GM06990 (cell line): ENCODE data around the gene SLC25A30.
"Not testable (repeated sequence)": the region's sequence is repeated elsewhere in the genome, so short reads cannot be mapped to it uniquely, and the experiment has no call there.

Experiments used
- DNase-seq: peaks from one replicate; pipeline ENCODE4 v3.0.0-alpha.2; 2011; ENCODE audit not compliant: insufficient read length; ENCODE audit errors: extremely low read depth
- H3K27me3 ChIP-seq: replicated peaks from 2 replicates; pipeline ENCODE4 v1.6.0; 2011; ENCODE audit warnings: low read length; ENCODE audit not compliant: control insufficient read depth, insufficient read depth
- H3K36me3 ChIP-seq: 2 replicates; pipeline ENCODE4 v1.5.1; 2011; ENCODE audit warnings: low read length; ENCODE audit not compliant: control insufficient read depth, insufficient read depth
- H3K4me3 ChIP-seq: replicated peaks from 2 replicates; pipeline ENCODE4 v1.5.1; 2011; ENCODE audit warnings: low read depth, mild to moderate bottlenecking, control low read depth, low read length
- TF ChIP-seq, protein P1 (sequence below): IDR thresholded peaks from 2 replicates; pipeline ENCODE4 v1.5.1; 2011; ENCODE audit warnings: low read length, control low read depth, mild to moderate bottlenecking, inconsistent platforms; ENCODE audit not compliant: insufficient read depth, poor library complexity, severe bottlenecking

SLC25A30 gene

DNA sequence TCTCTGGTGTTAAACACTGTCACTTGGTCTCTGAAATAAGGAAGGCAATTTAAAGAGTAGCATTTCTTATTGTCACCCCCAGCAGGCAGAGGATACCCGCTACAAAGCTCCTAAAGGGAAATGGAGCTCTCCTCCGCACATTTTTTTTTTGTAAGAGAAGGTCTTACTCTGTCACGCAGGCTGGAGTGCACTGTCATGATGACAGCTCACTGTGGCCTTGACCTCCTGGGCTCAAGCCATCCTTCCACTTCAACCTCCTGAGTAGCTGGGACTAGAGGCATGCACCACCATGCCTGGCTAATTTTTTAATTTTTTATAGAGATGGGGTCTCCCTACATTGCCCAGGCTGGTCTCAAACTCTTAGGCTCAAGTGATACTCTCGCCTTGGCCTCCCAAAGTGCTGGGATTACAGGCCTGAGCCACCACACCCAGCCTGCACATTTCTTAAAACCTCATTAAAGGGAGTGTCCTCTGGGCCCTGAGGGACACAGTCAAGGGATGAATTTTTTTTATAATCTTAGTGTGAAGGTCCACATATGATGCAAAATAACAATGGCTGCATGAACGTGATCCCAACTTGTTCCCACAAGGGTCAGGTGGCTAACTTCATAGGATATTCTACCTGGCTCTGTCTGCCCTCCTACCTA is 32.1 kb downstream of the SLC25A30 start:
- DNase-seq = no peak
- H3K36me3 ChIP-seq = no peaks in the 10 kb centered on the region; the same call in 1 of the 2 replicates
- H3K27me3 ChIP-seq = no peaks in the 10 kb centered on the region
- TF ChIP-seq, protein P1, sequence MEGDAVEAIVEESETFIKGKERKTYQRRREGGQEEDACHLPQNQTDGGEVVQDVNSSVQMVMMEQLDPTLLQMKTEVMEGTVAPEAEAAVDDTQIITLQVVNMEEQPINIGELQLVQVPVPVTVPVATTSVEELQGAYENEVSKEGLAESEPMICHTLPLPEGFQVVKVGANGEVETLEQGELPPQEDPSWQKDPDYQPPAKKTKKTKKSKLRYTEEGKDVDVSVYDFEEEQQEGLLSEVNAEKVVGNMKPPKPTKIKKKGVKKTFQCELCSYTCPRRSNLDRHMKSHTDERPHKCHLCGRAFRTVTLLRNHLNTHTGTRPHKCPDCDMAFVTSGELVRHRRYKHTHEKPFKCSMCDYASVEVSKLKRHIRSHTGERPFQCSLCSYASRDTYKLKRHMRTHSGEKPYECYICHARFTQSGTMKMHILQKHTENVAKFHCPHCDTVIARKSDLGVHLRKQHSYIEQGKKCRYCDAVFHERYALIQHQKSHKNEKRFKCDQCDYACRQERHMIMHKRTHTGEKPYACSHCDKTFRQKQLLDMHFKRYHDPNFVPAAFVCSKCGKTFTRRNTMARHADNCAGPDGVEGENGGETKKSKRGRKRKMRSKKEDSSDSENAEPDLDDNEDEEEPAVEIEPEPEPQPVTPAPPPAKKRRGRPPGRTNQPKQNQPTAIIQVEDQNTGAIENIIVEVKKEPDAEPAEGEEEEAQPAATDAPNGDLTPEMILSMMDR = no peak
- no peak overlapping the region for H3K4me3 ChIP-seq

DNA sequence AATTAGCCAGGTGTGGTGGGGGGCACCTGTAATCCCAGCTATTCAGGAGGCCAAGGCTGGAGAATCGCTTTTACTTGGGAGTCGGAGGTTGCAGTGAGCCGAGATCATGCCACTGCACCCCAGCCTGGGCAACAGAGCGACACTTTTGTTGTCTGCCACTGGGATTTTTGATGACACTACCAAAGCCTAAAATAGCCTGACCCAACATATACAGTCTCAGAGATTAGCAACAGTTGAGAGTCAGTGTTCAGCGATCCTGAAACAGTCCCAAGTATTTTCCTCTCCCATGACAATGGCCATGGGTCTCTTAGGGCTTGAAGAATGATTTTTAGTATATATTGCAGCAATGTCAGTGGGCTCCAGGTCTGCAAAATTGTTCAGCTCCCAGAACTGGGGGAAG is 32.9 kb downstream of the SLC25A30 start:
- DNase-seq = no peak
- no peaks in the 10 kb centered on the region for H3K27me3 ChIP-seq
- TF ChIP-seq, protein P1 = no peak
- no peak overlapping the region for H3K4me3 ChIP-seq
- no peaks in the 10 kb centered on the region; the same call in 1 of the 2 replicates for H3K36me3 ChIP-seq

DNA sequence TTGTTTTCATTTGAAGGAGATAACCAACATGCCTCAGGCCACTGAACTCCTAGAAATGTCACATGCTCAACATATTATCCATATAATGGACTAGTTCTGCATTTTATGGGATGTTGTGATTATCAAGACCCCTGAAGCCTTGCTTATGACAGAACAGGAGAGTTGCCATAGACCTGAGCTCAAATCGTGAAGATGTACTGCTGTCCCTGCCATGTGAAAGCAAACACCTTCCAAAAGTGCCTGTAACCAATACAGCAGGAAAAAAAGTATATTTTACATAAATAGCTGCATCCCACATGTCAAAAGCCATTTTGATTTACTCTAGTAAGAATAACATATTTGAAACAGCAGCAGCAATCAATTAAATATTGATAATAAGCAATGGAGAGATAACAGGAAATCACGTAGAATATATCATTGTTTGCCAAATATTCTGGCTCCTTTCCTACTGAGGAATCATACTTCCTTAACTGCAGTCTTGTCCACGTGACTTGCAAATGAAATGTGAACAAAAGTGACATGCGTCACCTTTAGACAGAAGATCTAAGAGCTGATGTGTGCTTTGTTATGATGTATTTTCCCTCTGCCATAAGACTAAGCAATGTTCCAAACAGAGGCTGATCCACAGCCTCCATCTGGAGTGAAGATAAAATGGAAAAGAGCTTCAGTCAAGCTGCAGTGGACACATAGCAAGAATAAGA is 33.5 kb downstream of the SLC25A30 start:
- Histone ChIP-seq H3K27me3 (no peaks in the 10 kb centered on the region), H3K36me3 (no peaks in the 10 kb centered on the region; the same call in 1 of the 2 replicates), H3K4me3 (no peak overlapping the region)
- TF ChIP-seq, protein P1 = no peak
- no peak for DNase-seq

DNA sequence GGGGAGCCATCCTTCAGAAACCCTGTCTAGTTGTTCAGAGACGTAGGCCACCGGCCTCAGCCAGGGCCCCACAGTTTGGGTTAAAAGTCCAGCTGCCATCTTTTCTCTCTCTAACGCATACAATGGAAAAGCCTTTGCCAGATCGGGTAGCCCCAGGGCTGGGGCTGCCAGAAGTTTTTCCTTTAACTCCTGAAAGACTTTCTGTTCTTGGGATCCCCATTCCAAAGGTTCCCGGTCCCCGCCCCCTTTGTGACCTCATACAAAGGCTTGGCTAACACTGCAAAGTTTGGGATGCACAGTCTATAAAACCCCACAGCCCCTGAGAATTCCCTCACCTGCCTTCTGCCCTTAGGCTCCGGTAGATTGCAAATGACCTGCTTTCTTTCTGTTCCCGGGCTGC is 35.4 kb downstream of the SLC25A30 start:
- H3K4me3 ChIP-seq, H3K36me3 ChIP-seq, H3K27me3 ChIP-seq, DNase-seq: not testable (repeated sequence)

DNA sequence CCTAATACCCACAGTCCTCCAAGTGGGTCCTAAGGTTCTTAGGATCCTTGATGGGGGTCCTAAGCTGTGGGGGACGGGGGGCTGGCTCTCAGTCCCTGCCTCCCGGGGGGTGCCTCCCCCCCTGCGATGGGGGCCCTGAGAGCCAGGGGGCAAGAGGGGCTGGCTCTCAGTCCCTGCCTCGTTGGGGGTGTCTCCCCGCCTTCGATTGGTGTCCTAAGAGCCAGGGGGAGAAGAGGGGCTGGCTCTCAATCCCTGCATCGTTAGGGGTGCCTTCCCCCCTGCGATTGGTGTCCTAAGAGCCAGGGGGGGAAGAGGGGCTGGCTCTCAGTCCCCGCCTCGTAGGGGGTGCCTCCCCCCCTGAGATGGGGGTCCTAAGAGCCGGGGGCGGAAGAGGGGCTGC is 37.0 kb downstream of the SLC25A30 start:
- DNase-seq = no peak
- TF ChIP-seq, protein P1 = no peak
- Histone ChIP-seq H3K4me3 (no peak overlapping the region), H3K36me3 (no peaks in the 10 kb centered on the region; the same call in 1 of the 2 replicates), H3K27me3 (no peaks in the 10 kb centered on the region)

DNA sequence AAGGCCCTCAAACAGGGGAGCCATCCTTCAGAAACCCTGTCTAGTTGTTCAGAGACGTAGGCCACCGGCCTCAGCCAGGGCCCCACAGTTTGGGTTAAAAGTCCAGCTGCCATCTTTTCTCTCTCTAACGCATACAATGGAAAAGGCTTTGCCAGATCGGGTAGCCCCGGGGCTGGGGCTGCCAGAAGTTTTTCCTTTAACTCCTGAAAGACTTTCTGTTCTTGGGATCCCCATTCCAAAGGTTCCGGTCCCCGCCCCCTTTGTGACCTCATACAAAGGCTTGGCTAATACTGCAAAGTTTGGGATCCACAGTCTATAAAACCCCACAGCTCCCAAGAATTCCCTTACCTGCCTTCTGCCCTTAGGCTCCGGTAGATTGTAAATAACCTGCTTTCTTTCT is 37.5 kb downstream of the SLC25A30 start:
- H3K4me3 ChIP-seq, H3K36me3 ChIP-seq, H3K27me3 ChIP-seq, DNase-seq: not testable (repeated sequence)

DNA sequence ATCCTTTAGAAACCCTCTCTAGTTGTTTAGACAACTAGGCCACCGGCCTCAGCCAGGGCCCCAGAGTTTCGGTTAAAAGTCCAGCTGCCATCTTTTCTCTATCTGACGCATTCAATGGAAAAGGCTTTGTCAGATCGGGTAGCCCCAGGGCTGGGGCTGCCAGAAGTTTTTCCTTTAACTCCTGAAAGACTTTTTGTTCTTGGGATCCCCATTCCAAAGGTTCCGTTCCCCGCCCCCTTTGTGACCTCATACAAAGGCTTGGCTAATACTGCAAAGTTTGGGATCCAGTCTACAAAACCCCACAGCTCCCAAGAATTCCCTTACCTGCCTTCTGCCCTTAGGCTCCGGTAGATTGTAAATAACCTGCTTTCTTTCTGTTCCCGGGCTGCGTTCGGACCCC is 38.7 kb downstream of the SLC25A30 start:
- DNase-seq, H3K27me3 ChIP-seq, H3K36me3 ChIP-seq, H3K4me3 ChIP-seq: not testable (repeated sequence)

DNA sequence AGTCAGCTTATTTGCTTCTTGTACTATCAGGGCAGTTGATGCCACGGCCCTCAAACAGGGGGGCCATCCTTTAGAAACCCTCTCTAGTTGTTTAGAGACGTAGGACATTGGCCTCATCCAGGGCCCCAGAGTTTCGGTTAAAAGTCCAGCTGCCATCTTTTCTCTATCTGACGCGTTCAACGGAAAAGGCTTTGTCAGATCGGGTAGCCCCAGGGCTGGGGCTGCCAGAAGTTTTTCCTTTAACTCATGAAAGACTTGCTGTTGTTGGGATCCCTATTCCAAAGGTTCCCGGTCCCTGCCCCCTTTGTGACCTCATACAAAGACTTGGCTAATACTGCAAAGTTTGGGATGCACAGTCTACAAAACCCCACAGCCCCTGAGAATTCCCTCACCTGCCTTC is 39.4 kb downstream of the SLC25A30 start:
- not testable (repeated sequence) for H3K36me3 ChIP-seq, H3K27me3 ChIP-seq, H3K4me3 ChIP-seq, DNase-seq

DNA sequence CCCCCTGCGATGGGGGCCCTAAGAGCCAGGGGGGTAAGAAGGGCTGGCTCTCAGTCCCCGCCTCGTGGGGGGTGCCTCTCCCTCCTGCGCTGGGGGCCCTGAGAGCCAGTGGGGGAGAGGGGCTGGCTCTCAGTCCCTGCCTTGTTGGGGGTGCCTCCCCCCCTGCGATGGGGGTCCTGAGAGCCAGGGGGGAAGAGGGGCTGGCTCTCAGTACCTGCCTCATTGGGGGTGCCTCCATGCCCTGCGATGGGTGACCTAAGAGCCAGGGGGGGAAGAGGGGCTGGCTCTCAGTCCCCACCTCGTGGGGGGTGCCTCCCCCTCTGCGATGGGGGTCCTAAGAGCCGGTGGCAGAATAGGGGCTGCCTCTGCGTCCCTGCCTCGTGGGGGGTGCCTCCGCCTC is 40.9 kb downstream of the SLC25A30 start:
- not testable (repeated sequence) for DNase-seq, H3K27me3 ChIP-seq, H3K36me3 ChIP-seq, H3K4me3 ChIP-seq

DNA sequence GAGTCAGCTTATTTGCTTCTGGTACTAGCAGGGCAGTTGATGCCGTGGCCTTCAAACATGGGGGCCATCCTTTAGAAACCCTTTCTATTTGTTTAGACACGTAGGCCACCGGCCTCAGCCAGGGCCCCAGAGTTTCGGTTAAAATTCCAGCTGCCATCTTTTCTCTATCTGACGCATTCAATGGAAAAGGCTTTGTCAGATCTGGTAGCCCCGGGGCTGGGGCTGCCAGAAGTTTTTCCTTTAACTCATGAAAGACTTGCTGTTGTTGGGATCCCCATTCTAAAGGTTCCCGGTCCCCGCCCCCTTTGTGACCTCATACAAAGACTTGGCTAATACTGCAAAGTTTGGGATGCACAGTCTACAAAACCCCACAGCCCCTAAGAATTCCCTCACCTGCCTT is 41.5 kb downstream of the SLC25A30 start:
- not testable (repeated sequence) for H3K4me3 ChIP-seq, H3K36me3 ChIP-seq, DNase-seq, H3K27me3 ChIP-seq
